GM19099 (cell line): ENCODE measurements around the gene METTL21C.

Source experiments
- POLR2A ChIP-seq: IDR thresholded peaks from 3 replicates; pipeline ENCODE4 v1.6.1; 2011; ENCODE audit warnings: low read depth; ENCODE audit not compliant: insufficient read length; ENCODE audit errors: extremely low read depth

Gene METTL21C

GRCh38 chr13:102701331-102701730 lies 6.5 kb upstream of the METTL21C start:
- no peak for TF ChIP-seq POLR2A

GRCh38 chr13:102700088-102701031 lies 5.5 kb upstream of the METTL21C start:
- no peak for TF ChIP-seq POLR2A

GRCh38 chr13:102699504-102699903 lies 4.7 kb upstream of the METTL21C start:
- TF ChIP-seq POLR2A, result no peak

GRCh38 chr13:102698649-102698980 lies 3.8 kb upstream of the METTL21C start:
- no peak for TF ChIP-seq POLR2A

GRCh38 chr13:102697929-102698648 lies 3.2 kb upstream of the METTL21C start:
- no peak for TF ChIP-seq POLR2A

GRCh38 chr13:102697264-102697663 lies 2.4 kb upstream of the METTL21C start:
- no peak for TF ChIP-seq POLR2A

GRCh38 chr13:102696465-102696864 lies 1.6 kb upstream of the METTL21C start:
- no peak for TF ChIP-seq POLR2A

- TF ChIP-seq POLR2A, result no peak
Measured at GRCh38 chr13:102693776-102694175, 1.1 kb downstream of the METTL21C start.

GRCh38 chr13:102693250-102693649 lies 1.6 kb downstream of the METTL21C start:
- TF ChIP-seq POLR2A, result no peak

- no peak for TF ChIP-seq POLR2A
Measured at GRCh38 chr13:102692491-102692826, 2.4 kb downstream of the METTL21C start.

GRCh38 chr13:102690883-102691282 lies 4.0 kb downstream of the METTL21C start:
- no peak for TF ChIP-seq POLR2A

GRCh38 chr13:102688306-102688973 lies 6.4 kb downstream of the METTL21C start:
- no peak for TF ChIP-seq POLR2A

GRCh38 chr13:102687520-102687919 lies 7.3 kb downstream of the METTL21C start:
- TF ChIP-seq POLR2A, result no peak

GRCh38 chr13:102686024-102686423 lies 8.8 kb downstream of the METTL21C start:
- TF ChIP-seq POLR2A, result no peak

GRCh38 chr13:102683637-102684036 lies 11.2 kb downstream of the METTL21C start:
- TF ChIP-seq POLR2A, result no peak

- no peak for TF ChIP-seq POLR2A
Measured at GRCh38 chr13:102682727-102683126, 12.1 kb downstream of the METTL21C start.
